ENCODE data around the gene FAM83C.

The FAM83C gene

GRCh38 chr20:35297740-35298139, 5.5 kb upstream of the FAM83C start:
- no peak overlapping the region for H3K4me3 ChIP-seq (ENCODE audit: low read length)
- DNase-seq (ENCODE audit: low read depth), result no peak
- no peak for TF ChIP-seq CTCF (conservative IDR thresholded peaks at IDR 0.05; ENCODE audit: low read depth, low read length)

- no peak overlapping the region for H3K4me3 ChIP-seq (ENCODE audit: low read length)
- DNase-seq (ENCODE audit: low read depth), result no peak
- no peak for TF ChIP-seq CTCF (conservative IDR thresholded peaks at IDR 0.05; ENCODE audit: low read depth, low read length)
These were observed 4.9 kb upstream of the FAM83C start for GRCh38 chr20:35297155-35297554.

- no peak for TF ChIP-seq CTCF (conservative IDR thresholded peaks at IDR 0.05; ENCODE audit: low read depth, low read length)
- no peak overlapping the region for H3K4me3 ChIP-seq (ENCODE audit: low read length)
- no peak for DNase-seq (ENCODE audit: low read depth)
These were observed 3.9 kb upstream of the FAM83C start for GRCh38 chr20:35296101-35296554.

- no peak for DNase-seq (ENCODE audit: low read depth)
These were observed 3.4 kb upstream of the FAM83C start for GRCh38 chr20:35295674-35296073.

GRCh38 chr20:35295058-35295457, 2.8 kb upstream of the FAM83C start:
- no peak overlapping the region for H3K4me3 ChIP-seq (ENCODE audit: low read length)
- DNase-seq (ENCODE audit: low read depth), result no peak
- TF ChIP-seq CTCF (conservative IDR thresholded peaks at IDR 0.05; ENCODE audit: low read depth, low read length), result no peak

More at GRCh38 chr20:35295674-35296073, 3.4 kb upstream of the FAM83C start:
- no peak overlapping the region for H3K4me3 ChIP-seq (ENCODE audit: low read length)
- TF ChIP-seq CTCF (conservative IDR thresholded peaks at IDR 0.05; ENCODE audit: low read depth, low read length), result no peak

- H3K4me3 ChIP-seq (ENCODE audit: low read length), result no peak overlapping the region
- DNase-seq (ENCODE audit: low read depth), result no peak
- TF ChIP-seq CTCF (conservative IDR thresholded peaks at IDR 0.05; ENCODE audit: low read depth, low read length), result no peak
These were observed 2.1 kb upstream of the FAM83C start for GRCh38 chr20:35294293-35294685.

- DNase-seq (ENCODE audit: low read depth), result no peak
- no peak for TF ChIP-seq CTCF (conservative IDR thresholded peaks at IDR 0.05; ENCODE audit: low read depth, low read length)
These were observed 1.4 kb upstream of the FAM83C start for GRCh38 chr20:35293303-35294292.

More at GRCh38 chr20:35293303-35294292, 1.4 kb upstream of the FAM83C start:
- no peak overlapping the region for H3K4me3 ChIP-seq (ENCODE audit: low read length)
